Keratinocyte (primary cell): Measurements from ENCODE around the gene ICE2.

Source experiments
- EZH2 ChIP-seq: IDR thresholded peaks from one replicate; pipeline ENCODE4 v1.6.1; 2012; ENCODE audit warnings: inconsistent platforms, mild to moderate bottlenecking, low read length, moderate library complexity
- TF ChIP-seq, protein P1 (sequence below), 3 experiments: IDR thresholded peaks in 1 of 3; conservative IDR thresholded peaks in 1 of 3; optimal IDR thresholded peaks in 1 of 3; 2 replicates in 2 of 3; 3 replicates in 1 of 3; pipeline versions ENCODE3 to v1.5.1; 2011; ENCODE audit warnings: low read length in 3 of 3, mild to moderate bottlenecking in 3 of 3, moderate library complexity in 2 of 3, control low read depth in 1 of 3, inconsistent platforms in 1 of 3; ENCODE audit not compliant: insufficient read depth in 2 of 3; ENCODE audit errors: extremely low read depth in 1 of 3

DNA sequence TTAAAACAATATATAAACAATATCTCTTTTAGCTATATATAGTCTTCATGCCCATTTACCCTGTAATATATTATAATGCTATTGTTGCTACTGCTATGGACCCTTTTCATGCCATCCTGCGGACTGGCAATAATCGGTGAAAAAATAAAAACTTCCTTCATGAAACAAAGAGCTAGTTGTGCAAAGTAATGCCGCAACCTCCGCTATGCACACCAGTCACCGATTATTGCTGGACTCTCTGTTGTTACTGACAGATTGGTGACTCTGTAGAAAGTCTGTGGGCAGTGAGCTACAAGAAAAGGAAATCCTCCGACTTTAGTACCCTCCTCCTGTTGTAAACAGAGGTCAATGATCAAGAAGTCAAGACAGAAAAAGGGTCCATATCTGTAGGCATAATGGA is 17.9 kb upstream of the ICE2 start:
- TF ChIP-seq, protein P1, sequence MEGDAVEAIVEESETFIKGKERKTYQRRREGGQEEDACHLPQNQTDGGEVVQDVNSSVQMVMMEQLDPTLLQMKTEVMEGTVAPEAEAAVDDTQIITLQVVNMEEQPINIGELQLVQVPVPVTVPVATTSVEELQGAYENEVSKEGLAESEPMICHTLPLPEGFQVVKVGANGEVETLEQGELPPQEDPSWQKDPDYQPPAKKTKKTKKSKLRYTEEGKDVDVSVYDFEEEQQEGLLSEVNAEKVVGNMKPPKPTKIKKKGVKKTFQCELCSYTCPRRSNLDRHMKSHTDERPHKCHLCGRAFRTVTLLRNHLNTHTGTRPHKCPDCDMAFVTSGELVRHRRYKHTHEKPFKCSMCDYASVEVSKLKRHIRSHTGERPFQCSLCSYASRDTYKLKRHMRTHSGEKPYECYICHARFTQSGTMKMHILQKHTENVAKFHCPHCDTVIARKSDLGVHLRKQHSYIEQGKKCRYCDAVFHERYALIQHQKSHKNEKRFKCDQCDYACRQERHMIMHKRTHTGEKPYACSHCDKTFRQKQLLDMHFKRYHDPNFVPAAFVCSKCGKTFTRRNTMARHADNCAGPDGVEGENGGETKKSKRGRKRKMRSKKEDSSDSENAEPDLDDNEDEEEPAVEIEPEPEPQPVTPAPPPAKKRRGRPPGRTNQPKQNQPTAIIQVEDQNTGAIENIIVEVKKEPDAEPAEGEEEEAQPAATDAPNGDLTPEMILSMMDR (optimal IDR thresholded peaks at IDR 0.05 in 1 of 3, IDR thresholded peaks at IDR 0.05 in 1 of 3, conservative IDR thresholded peaks at IDR 0.05 in 1 of 3; ENCODE audit: extremely low read depth in 1 of 3, insufficient read depth in 2 of 3, low read length in 3 of 3), result no peak
- TF ChIP-seq EZH2, result no peak
